Peyer's patch (tissue), 4 donors: Measurements from ENCODE around the gene CD46. TPM values are rescaled to one million over a fixed set of nuclear protein-coding genes. Genes with fewer than 3 reads are reported as not detected.
"Not testable (repeated sequence)": the region's sequence is repeated elsewhere in the genome, so short reads cannot be mapped to it uniquely, and the experiment has no call there.

Source experiments
- DNase-seq, 3 donors: peaks; one replicate each; pipeline ENCODE4 v3.0.0-alpha.2; 2017 to 2019
- H3K27ac ChIP-seq, 4 donors: fragments of 200-600 bp; sonication (generic); one replicate each; pipeline ENCODE4 v1.5.1; 2016 to 2019
- H3K27me3 ChIP-seq, 2 donors: fragments of 200-600 bp; sonication (generic); one replicate each; pipeline ENCODE4 v1.5.1; 2019
- H3K36me3 ChIP-seq, 3 donors: fragments of 200-600 bp; sonication (generic); one replicate each; pipeline ENCODE4 v1.5.1; 2016 to 2019
- H3K4me1 ChIP-seq, 4 donors: fragments of 200-600 bp; sonication (generic); one replicate each; pipeline ENCODE4 v1.5.1; 2016 to 2019
- H3K4me3 ChIP-seq, 4 donors: fragments of 200-600 bp; sonication (generic); 1 replicate in 3 of 4; 2 replicates in 1 of 4; pipeline ENCODE4 v1.5.1; 2016 to 2019; ENCODE audit warnings: mild to moderate bottlenecking in 1 of 4
- H3K9me3 ChIP-seq, 4 donors: fragments of 200-600 bp; sonication (generic); one replicate each; pipeline ENCODE4 v1.5.1; 2016 to 2019; ENCODE audit warnings: mild to moderate bottlenecking in 1 of 4
- POLR2A ChIP-seq, 2 donors: fragments of 450-650 bp; IDR thresholded peaks; one replicate each; pipeline ENCODE4 v1.5.1; 2017; ENCODE audit warnings: antibody characterized with exemption in 2 of 2, mild to moderate bottlenecking in 2 of 2, moderate library complexity in 2 of 2
- total RNA-seq, 4 donors: library from RNA; depleted of rRNA; stranded (reverse); fragments of >200 nt; gene quantifications; one replicate each; pipeline ENCODE4 v1.1.0, GENCODE V29; 2016
- TF ChIP-seq, protein P1 (sequence below), 6 experiments: fragments of 450-650 bp in 4 of 6; fragments of 200-600 bp in 2 of 6; sonication (generic) in 1 of 6; IDR thresholded peaks; one replicate each; pipeline ENCODE4 v1.5.1; 2017 to 2019; ENCODE audit warnings: antibody characterized with exemption in 6 of 6, mild to moderate bottlenecking in 3 of 6, moderate library complexity in 1 of 6

The CD46 gene
- total RNA-seq, 4 donors from 2014 or later = 102 to 204 (median 176) TPM

GRCh38 chr1:207750631-207751305 lies 1.1 kb upstream of the CD46 start:
- no peak for DNase-seq
- TF ChIP-seq POLR2A (IDR thresholded peaks at IDR 0.05) = no peak
- TF ChIP-seq, protein P1, sequence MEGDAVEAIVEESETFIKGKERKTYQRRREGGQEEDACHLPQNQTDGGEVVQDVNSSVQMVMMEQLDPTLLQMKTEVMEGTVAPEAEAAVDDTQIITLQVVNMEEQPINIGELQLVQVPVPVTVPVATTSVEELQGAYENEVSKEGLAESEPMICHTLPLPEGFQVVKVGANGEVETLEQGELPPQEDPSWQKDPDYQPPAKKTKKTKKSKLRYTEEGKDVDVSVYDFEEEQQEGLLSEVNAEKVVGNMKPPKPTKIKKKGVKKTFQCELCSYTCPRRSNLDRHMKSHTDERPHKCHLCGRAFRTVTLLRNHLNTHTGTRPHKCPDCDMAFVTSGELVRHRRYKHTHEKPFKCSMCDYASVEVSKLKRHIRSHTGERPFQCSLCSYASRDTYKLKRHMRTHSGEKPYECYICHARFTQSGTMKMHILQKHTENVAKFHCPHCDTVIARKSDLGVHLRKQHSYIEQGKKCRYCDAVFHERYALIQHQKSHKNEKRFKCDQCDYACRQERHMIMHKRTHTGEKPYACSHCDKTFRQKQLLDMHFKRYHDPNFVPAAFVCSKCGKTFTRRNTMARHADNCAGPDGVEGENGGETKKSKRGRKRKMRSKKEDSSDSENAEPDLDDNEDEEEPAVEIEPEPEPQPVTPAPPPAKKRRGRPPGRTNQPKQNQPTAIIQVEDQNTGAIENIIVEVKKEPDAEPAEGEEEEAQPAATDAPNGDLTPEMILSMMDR (IDR thresholded peaks at IDR 0.05) = no peak
- Histone ChIP-seq H3K36me3 (no peaks in the 10 kb centered on the region), H3K9me3 (no peaks in the 10 kb centered on the region), H3K27ac (peak overlapping the region; percentile 83 to 97 (median 90)), H3K27me3 (no peaks in the 10 kb centered on the region), H3K4me1 (peaks cover 0 to 45% (median 7%) of the 10 kb centered on the region in 4 donors), H3K4me3 (peak overlapping the region in 2 of 4 donors; percentile 74 to 93)

- H3K4me1 ChIP-seq = peaks cover 0 to 51% (median 7%) of the 10 kb centered on the region in 4 donors
- H3K4me3 ChIP-seq = peak overlapping the region; percentile 73 to 93 (median 74)
- DNase-seq, H3K9me3 ChIP-seq, H3K27me3 ChIP-seq, H3K36me3 ChIP-seq: not testable (repeated sequence)
- peak overlapping the region; percentile 83 to 97 (median 90) for H3K27ac ChIP-seq
Observed at GRCh38 chr1:207751463-207751789, 428 bp upstream of the CD46 start.

DNA sequence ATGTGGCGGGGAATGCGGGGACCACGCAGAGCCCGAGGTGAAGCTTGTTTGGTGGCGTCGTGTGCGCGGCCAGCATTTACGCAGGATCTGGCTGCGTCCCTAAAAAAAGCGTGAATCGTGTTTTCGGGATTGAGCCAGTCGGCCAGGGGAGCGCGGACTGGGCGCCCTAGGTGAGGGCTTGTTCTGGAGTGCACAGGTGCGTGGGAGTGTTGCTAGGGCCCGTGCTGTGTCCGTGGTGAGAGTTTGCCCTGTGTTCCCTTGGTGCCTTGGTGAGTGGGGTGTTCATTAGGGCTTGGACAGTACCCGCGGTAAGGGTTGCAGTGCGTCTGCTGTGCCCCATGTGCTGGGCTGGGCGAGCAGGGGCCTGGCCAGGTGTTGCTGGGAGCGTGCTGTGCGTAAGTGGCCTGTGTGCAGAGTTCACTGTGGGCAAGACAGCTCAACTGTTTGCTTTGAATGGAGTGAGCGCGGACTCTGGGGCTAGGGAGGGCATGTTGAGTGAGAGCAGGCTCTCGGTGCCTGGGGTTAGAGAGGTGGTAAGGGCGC lies 673 bp downstream of the CD46 start:
- TF ChIP-seq, protein P1 (IDR thresholded peaks at IDR 0.05) = no peak
- peak in 1 of 2 donors; percentile 57 for TF ChIP-seq POLR2A (IDR thresholded peaks at IDR 0.05)
- peak overlapping the region; percentile 83 to 97 (median 90) for H3K27ac ChIP-seq
- DNase-seq = peak in 2 of 3 donors; percentile 79 to 85
- H3K27me3 ChIP-seq = no peaks in the 10 kb centered on the region
- no peaks in the 10 kb centered on the region for H3K9me3 ChIP-seq
- peak overlapping the region; percentile 73 to 93 (median 74) for H3K4me3 ChIP-seq
- peaks cover 0 to 51% (median 7%) of the 10 kb centered on the region in 4 donors for H3K4me1 ChIP-seq
- H3K36me3 ChIP-seq = peaks cover 0 to 8% (median 0%) of the 10 kb centered on the region in 3 donors

- no peak for DNase-seq
- TF ChIP-seq, protein P1 (IDR thresholded peaks at IDR 0.05) = no peak
- TF ChIP-seq POLR2A (IDR thresholded peaks at IDR 0.05) = no peak
- Histone ChIP-seq H3K36me3 (peaks cover 0 to 19% (median 0%) of the 10 kb centered on the region in 3 donors), H3K9me3 (no peaks in the 10 kb centered on the region), H3K27me3 (no peaks in the 10 kb centered on the region), H3K4me3 (peak overlapping the region in 3 of 4 donors; percentile 4 to 93 (median 74)), H3K4me1 (peaks cover 0 to 51% (median 7%) of the 10 kb centered on the region in 4 donors), H3K27ac (peak overlapping the region in 1 of 4 donors; percentile 96)
Observed at GRCh38 chr1:207753611-207754010, 1.8 kb downstream of the CD46 start.

- H3K4me3 ChIP-seq = peak overlapping the region in 2 of 4 donors; percentile 74 to 93
- H3K9me3 ChIP-seq = no peaks in the 10 kb centered on the region
- no peak for DNase-seq
- H3K27ac ChIP-seq = no peak overlapping the region
- peaks cover 0 to 51% (median 7%) of the 10 kb centered on the region in 4 donors for H3K4me1 ChIP-seq
- H3K36me3 ChIP-seq = peaks cover 0 to 23% (median 0%) of the 10 kb centered on the region in 3 donors
- TF ChIP-seq, protein P1 (IDR thresholded peaks at IDR 0.05) = no peak
- no peak for TF ChIP-seq POLR2A (IDR thresholded peaks at IDR 0.05)
- H3K27me3 ChIP-seq = no peaks in the 10 kb centered on the region
Observed at GRCh38 chr1:207754011-207754410, 2.2 kb downstream of the CD46 start.
